ENCODE data around the gene B3GNT9.

The B3GNT9 gene

GRCh38 chr16:67098599-67098998 is 52.2 kb downstream of the B3GNT9 start:
- no peaks in the 10 kb centered on the region; the same call in 1 of the 2 replicates for H3K4me1 ChIP-seq (ENCODE audit: control insufficient read depth, insufficient read depth, low read length)
- WGBS (ENCODE audit: insufficient coverage, insufficient read length) = no CpG with 5 or more reads among the region's 2 CpGs
- no peak for DNase-seq (ENCODE audit: low read depth, low spot score)
- no peak overlapping the region for H3K4me3 ChIP-seq (ENCODE audit: low read length)
- no peaks in the 10 kb centered on the region for H3K9me3 ChIP-seq (ENCODE audit: control insufficient read depth, insufficient read depth, low read length)
- no peak overlapping the region for H3K27ac ChIP-seq (ENCODE audit: low read length)
- H3K36me3 ChIP-seq (ENCODE audit: control insufficient read depth, insufficient read depth, low read length) = no peaks in the 10 kb centered on the region
- no peaks in the 10 kb centered on the region for H3K27me3 ChIP-seq (ENCODE audit: control insufficient read depth, insufficient read depth, low read length)

Data from iPS DF 6.9 (cell line).